Nephron (organoid): ENCODE measurements around the gene CENPP.

Experiments
- H3K27ac Mint-ChIP-seq, 3 experiments: 2 replicates each; pipeline ENCODE4 v1.8.0; 2020; ENCODE audit warnings: mixed read lengths in 3 of 3, mild to moderate bottlenecking in 2 of 3, moderate library complexity in 1 of 3
- H3K27me3 Mint-ChIP-seq: 2 replicates; pipeline ENCODE4 v1.8.0; 2021; ENCODE audit warnings: low read depth, mild to moderate bottlenecking, moderate library complexity, mixed read lengths
- H3K36me3 Mint-ChIP-seq: 2 replicates; pipeline ENCODE4 v1.8.0; 2020; ENCODE audit warnings: low read depth, mixed read lengths
- H3K4me1 Mint-ChIP-seq: 2 replicates; pipeline ENCODE4 v1.8.0; 2020; ENCODE audit warnings: mixed read lengths
- H3K4me3 Mint-ChIP-seq, 3 experiments: 2 replicates each; pipeline ENCODE4 v1.8.0; 2020; ENCODE audit warnings: mild to moderate bottlenecking in 3 of 3, mixed read lengths in 3 of 3, moderate library complexity in 2 of 3
- H3K9me3 Mint-ChIP-seq: 2 replicates; pipeline ENCODE4 v1.8.0; 2020; ENCODE audit warnings: mixed read lengths
- CTCF ChIP-seq, 3 experiments: fragments of 200-600 bp; sonication (generic); IDR thresholded peaks; one replicate each; pipeline ENCODE4 v1.5.0; 2021; ENCODE audit warnings: antibody characterized with exemption in 3 of 3; ENCODE audit not compliant: unreplicated experiment in 3 of 3

Gene CENPP

GRCh38 chr9:92500725-92501124, 175.0 kb downstream of the CENPP start:
- peaks cover 7% of the 10 kb centered on the region for H3K4me1 Mint-ChIP-seq
- no peaks in the 10 kb centered on the region for H3K9me3 Mint-ChIP-seq
- no peak overlapping the region for H3K27ac Mint-ChIP-seq
- H3K27me3 Mint-ChIP-seq: no peaks in the 10 kb centered on the region
- H3K4me3 Mint-ChIP-seq: no peak overlapping the region
- H3K36me3 Mint-ChIP-seq: no peaks in the 10 kb centered on the region
- TF ChIP-seq CTCF (IDR thresholded peaks at IDR 0.05; ENCODE audit: unreplicated experiment in 3 of 3): no peak

GRCh38 chr9:92501671-92502393, 176.1 kb downstream of the CENPP start:
- Mint-ChIP-seq H3K4me3 (no peak overlapping the region), H3K27ac (no peak overlapping the region), H3K27me3 (no peaks in the 10 kb centered on the region), H3K4me1 (peaks cover 12% of the 10 kb centered on the region), H3K36me3 (no peaks in the 10 kb centered on the region), H3K9me3 (no peaks in the 10 kb centered on the region)
- TF ChIP-seq CTCF (IDR thresholded peaks at IDR 0.05; ENCODE audit: unreplicated experiment in 3 of 3): peak in 2 of 3 experiments; percentile 9 to 32

GRCh38 chr9:92503156-92503555, 177.4 kb downstream of the CENPP start:
- Mint-ChIP-seq H3K4me1 (peaks cover 24% of the 10 kb centered on the region), H3K4me3 (no peak overlapping the region), H3K27me3 (no peaks in the 10 kb centered on the region), H3K36me3 (no peaks in the 10 kb centered on the region), H3K9me3 (no peaks in the 10 kb centered on the region), H3K27ac (no peak overlapping the region)
- TF ChIP-seq CTCF (IDR thresholded peaks at IDR 0.05; ENCODE audit: unreplicated experiment in 3 of 3): no peak

- no peak for TF ChIP-seq CTCF (IDR thresholded peaks at IDR 0.05; ENCODE audit: unreplicated experiment in 3 of 3)
- H3K36me3 Mint-ChIP-seq: no peaks in the 10 kb centered on the region
- no peaks in the 10 kb centered on the region for H3K9me3 Mint-ChIP-seq
- H3K4me1 Mint-ChIP-seq: peaks cover 37% of the 10 kb centered on the region
- H3K27ac Mint-ChIP-seq: no peak overlapping the region
- H3K27me3 Mint-ChIP-seq: no peaks in the 10 kb centered on the region
- no peak overlapping the region for H3K4me3 Mint-ChIP-seq
Measured at GRCh38 chr9:92504881-92505280, 179.1 kb downstream of the CENPP start.

GRCh38 chr9:92506184-92506857, 180.6 kb downstream of the CENPP start:
- no peak overlapping the region for H3K4me3 Mint-ChIP-seq
- H3K27me3 Mint-ChIP-seq: no peaks in the 10 kb centered on the region
- no peaks in the 10 kb centered on the region for H3K9me3 Mint-ChIP-seq
- H3K27ac Mint-ChIP-seq: peak overlapping the region in 2 of 3 experiments; percentile 78 to 84
- TF ChIP-seq CTCF (IDR thresholded peaks at IDR 0.05; ENCODE audit: unreplicated experiment in 3 of 3): no peak
- no peaks in the 10 kb centered on the region for H3K36me3 Mint-ChIP-seq
- H3K4me1 Mint-ChIP-seq: peaks cover 38% of the 10 kb centered on the region
